K562 (cell line): ENCODE data around the gene ANKS3. TPM values are rescaled to one million over a fixed set of nuclear protein-coding genes. Genes with fewer than 3 reads are reported as not detected.

ENCODE experiments used
- ATAC-seq: fragments of 200-7000 bp; cut with Tn5 transposase; 3 replicates; pipeline ENCODE4 v1.9.1; 2020; ENCODE audit warnings: moderate library complexity
- BruUV-seq: library from RNA; stranded (reverse); fragments of 400-500 nt; replicated peaks from 2 replicates; lab custom pipeline; 2021; lab: Mats Ljungman, UMichigan
- CTCF ChIA-PET: fragments of 300-600 bp; formaldehyde crosslinking; extraction: SDS; loops from one replicate; lab custom pipeline; 2021; ENCODE audit warnings: low intra/inter-chr PET ratio; lab: Yijun Ruan, JAX
- POLR2A ChIA-PET: fragments of 300-600, 350-650 bp; sonication (Branson Sonifier 250); formaldehyde crosslinking; extraction: SDS; loops from one replicate; lab custom pipeline; 2021; ENCODE audit warnings: antibody characterized with exemption, inconsistent platforms; lab: Yijun Ruan, JAX
- DNase-seq, 4 experiments: peaks; one replicate each; pipeline versions ENCODE4 v3.0.0 to v3.0.0-alpha.2; 2011 to 2018; ENCODE audit warnings: low spot score in 3 of 4, mixed read lengths in 3 of 4; ENCODE audit errors: extremely low read depth in 1 of 4
- FAIRE-seq: peaks from 2 replicates; lab custom pipeline; 2011; peaks lifted over from hg19 to GRCh38; lab: Jason Lieb, UNC
- H2AFZ ChIP-seq: 2 replicates; pipeline ENCODE4 v1.6.0; 2011; ENCODE audit warnings: low read depth, low read length, control low read depth, inconsistent platforms
- H3K27ac ChIP-seq: fragments of 200-600 bp; 3 replicates; pipeline ENCODE4 v1.8.0; 2011; ENCODE audit warnings: low read depth, mild to moderate bottlenecking, control low read depth, inconsistent platforms, low read length, moderate library complexity, mixed read lengths; ENCODE audit errors: extremely low read depth
- H3K27me3 ChIP-seq, 2 experiments: fragments of 300-600 bp in 1 of 2; 2 replicates in 1 of 2; 3 replicates in 1 of 2; pipeline versions ENCODE4 v1.6.0 to v1.8.0; 2011; ENCODE audit warnings: inconsistent platforms in 2 of 2, low read length in 2 of 2, mild to moderate bottlenecking in 1 of 2, mixed read lengths in 1 of 2, moderate library complexity in 1 of 2; ENCODE audit not compliant: control insufficient read depth in 2 of 2, insufficient read depth in 2 of 2
- H3K36me3 ChIP-seq: fragments of 300-600 bp; 3 replicates; pipeline ENCODE4 v1.8.0; 2011; ENCODE audit warnings: mild to moderate bottlenecking, low read length, inconsistent platforms; ENCODE audit not compliant: control insufficient read depth, insufficient read depth
- H3K4me1 ChIP-seq, 2 experiments: fragments of 200-600 bp in 1 of 2; replicated peaks in 1 of 2; 2 replicates in 1 of 2; 3 replicates in 1 of 2; pipeline versions ENCODE4 v1.5.1 to v1.8.0; 2011; ENCODE audit warnings: inconsistent platforms in 2 of 2, low read length in 2 of 2, mild to moderate bottlenecking in 1 of 2, mixed read lengths in 1 of 2, moderate library complexity in 1 of 2; ENCODE audit not compliant: control insufficient read depth in 2 of 2, insufficient read depth in 2 of 2
- H3K4me2 ChIP-seq: 2 replicates; pipeline ENCODE4 v1.6.1; 2011; ENCODE audit warnings: low read length, control low read depth, inconsistent platforms, mixed read lengths; ENCODE audit not compliant: insufficient read depth
- H3K4me3 ChIP-seq: fragments of 200-600 bp; sonication (generic), shearing (Covaris generic); 2 replicates; pipeline ENCODE4 v1.5.1; 2016; ENCODE audit warnings: control low read depth, inconsistent platforms
- H3K79me2 ChIP-seq: fragments of 200-600 bp; 3 replicates; pipeline ENCODE4 v1.8.0; 2011; ENCODE audit warnings: low read length, inconsistent platforms; ENCODE audit not compliant: control insufficient read depth, insufficient read depth
- H3K9ac ChIP-seq, 2 experiments: 2 replicates each; pipeline versions ENCODE4 v1.6.0 to v1.6.1; 2011; ENCODE audit warnings: low read depth in 2 of 2, low read length in 2 of 2, control low read depth in 1 of 2, inconsistent platforms in 1 of 2, mild to moderate bottlenecking in 1 of 2, mixed read lengths in 1 of 2; ENCODE audit not compliant: insufficient read depth in 1 of 2
- H3K9me1 ChIP-seq: one replicate; pipeline ENCODE4 v1.6.0; 2011; ENCODE audit warnings: inconsistent platforms, mild to moderate bottlenecking, low read length, moderate library complexity; ENCODE audit not compliant: control insufficient read depth, insufficient read depth
- H3K9me3 ChIP-seq: replicated peaks from 2 replicates; pipeline ENCODE4 v1.5.1; 2011; ENCODE audit warnings: low read depth, low read length, inconsistent platforms; ENCODE audit not compliant: control insufficient read depth, insufficient read depth
- H4K20me1 ChIP-seq: replicated peaks from 2 replicates; pipeline ENCODE4 v1.6.1; 2011; ENCODE audit warnings: low read length, inconsistent platforms, mixed read lengths; ENCODE audit not compliant: control insufficient read depth, insufficient read depth
- ARNT ChIP-seq, 2 experiments: fragments of 450-650 bp; IDR thresholded peaks; 2 replicates each; pipeline ENCODE4 v1.6.1; 2016; ENCODE audit warnings: mild to moderate bottlenecking in 1 of 2
- CHCHD3 ChIP-seq: fragments of 250-450 bp; sonication (Bioruptor Pico); IDR thresholded peaks from 2 replicates; pipeline ENCODE4 v2.1.2; 2022; ENCODE audit warnings: mild to moderate bottlenecking
- CHD1 ChIP-seq: fragments of 200-600 bp; sonication (generic); IDR thresholded peaks from one replicate; pipeline ENCODE4 v1.6.1; 2012; ENCODE audit warnings: mild to moderate bottlenecking, moderate library complexity, low read length, inconsistent platforms
- E2F3 ChIP-seq: fragments of 250-450 bp; sonication (Bioruptor Pico); IDR thresholded peaks from 2 replicates; pipeline ENCODE4 v1.4.0; 2020; ENCODE audit warnings: mild to moderate bottlenecking
- ERF ChIP-seq: fragments of 450-650 bp; formaldehyde crosslinking; IDR thresholded peaks from 2 replicates; pipeline ENCODE4 v1.4.0; 2020; ENCODE audit warnings: mild to moderate bottlenecking, mixed read lengths
- GABPB1 ChIP-seq: sonication (generic); formaldehyde crosslinking; IDR thresholded peaks from 2 replicates; pipeline ENCODE4 v1.8.0; 2022; ENCODE audit warnings: mild to moderate bottlenecking, missing genetic modification reagents
- KLF1 ChIP-seq: fragments of 450-650 bp; IDR thresholded peaks from 2 replicates; pipeline ENCODE4 v1.6.1; 2016; ENCODE audit warnings: missing genetic modification characterization, missing compliant biosample characterization
- MECOM ChIP-seq: fragments of 250-450 bp; sonication (Bioruptor Pico); IDR thresholded peaks from 2 replicates; pipeline ENCODE4 v1.8.0; 2022; ENCODE audit warnings: inconsistent platforms
- NFIX ChIP-seq: fragments of 250-450 bp; sonication (Bioruptor Pico); IDR thresholded peaks from 2 replicates; pipeline ENCODE4 v1.4.0; 2020; ENCODE audit warnings: low read depth, mild to moderate bottlenecking, moderate library complexity
- NRF1 ChIP-seq, 2 experiments: fragments of 450-650 bp; IDR thresholded peaks in 1 of 2; conservative IDR thresholded peaks in 1 of 2; 2 replicates each; pipeline ENCODE4 v1.6.1; 2014; ENCODE audit warnings: mild to moderate bottlenecking in 2 of 2
- PKNOX1 ChIP-seq: fragments of 450-650 bp; IDR thresholded peaks from 2 replicates; pipeline ENCODE4 v1.6.1; 2016
- SNAPC5 ChIP-seq: fragments of 250-450 bp; sonication (Bioruptor Pico); IDR thresholded peaks from 2 replicates; pipeline ENCODE4 v1.8.0; 2021; ENCODE audit warnings: moderate library complexity, mild to moderate bottlenecking, inconsistent platforms
- TCF15 ChIP-seq: fragments of 250-450 bp; sonication (Bioruptor Pico); IDR thresholded peaks from 2 replicates; pipeline ENCODE4 v1.8.0; 2022; ENCODE audit warnings: moderate library complexity, mild to moderate bottlenecking, inconsistent platforms
- U2AF2 ChIP-seq: fragments of 200-400 bp; formaldehyde crosslinking; optimal IDR thresholded peaks from 2 replicates; pipeline ENCODE3; 2017; ENCODE audit warnings: low read depth, mild to moderate bottlenecking, low read length
- ZNF124 ChIP-seq: sonication (generic); formaldehyde crosslinking; IDR thresholded peaks from 2 replicates; pipeline ENCODE4 v1.8.1; 2022; ENCODE audit warnings: missing genetic modification reagents
- ZNF23 ChIP-seq: fragments of 250-450 bp; sonication (Bioruptor Pico); IDR thresholded peaks from 2 replicates; pipeline ENCODE4 v1.4.0; 2020; ENCODE audit warnings: mild to moderate bottlenecking
- ZNF707 ChIP-seq: fragments of 250-450 bp; sonication (Bioruptor Pico); conservative IDR thresholded peaks from 2 replicates; pipeline ENCODE4 v1.8.0; 2022; ENCODE audit warnings: inconsistent platforms, mild to moderate bottlenecking, moderate library complexity
- ZNF740 ChIP-seq, 3 experiments: fragments of 200-800 bp in 1 of 3; sonication (Bioruptor generic) in 1 of 3; sonication (generic) in 1 of 3; formaldehyde crosslinking in 1 of 3; IDR thresholded peaks; 2 replicates each; pipeline versions ENCODE4 v1.6.1 to v1.8.0; 2016 to 2022; ENCODE audit warnings: mild to moderate bottlenecking in 2 of 3, missing compliant biosample characterization in 2 of 3, missing genetic modification characterization in 2 of 3, missing genetic modification reagents in 1 of 3
- ZSCAN32 ChIP-seq: fragments of 450-650 bp; formaldehyde crosslinking; IDR thresholded peaks from 2 replicates; pipeline ENCODE4 v1.4.0; 2020; ENCODE audit warnings: mild to moderate bottlenecking, moderate library complexity
- WGBS: fragments of 100-300 bp; shearing (Covaris generic); methylation state at CpG from one replicate; pipeline ENCODE4 v1.1.6; 2016; ENCODE audit warnings: low coverage, mixed read lengths; ENCODE audit not compliant: insufficient coverage; ENCODE audit errors: missing lambda C conversion rate; 5-methylcytosine and 5-hydroxymethylcytosine counted together
- in situ Hi-C: fragments of 300-500 bp; cut with MboI; formaldehyde crosslinking; loops from 4 replicates; pipeline ENCODE4 v1.15.0; 2018; ENCODE audit warnings: inconsistent platforms, mixed read lengths
- intact Hi-C: fragments of 100-400 bp; cut with micrococcal nuclease; formaldehyde crosslinking; loops from 2 replicates; pipeline ENCODE4 v1.14.2; 2022
- polyA plus RNA-seq, 8 experiments: library from polyadenylated mRNA; depleted of rRNA in 4 of 8; stranded (reverse) in 5 of 8; unstranded in 3 of 8; fragments of >200 nt; fragmentation: Nextera tagmentation in 2 of 8; fragmentation: Illumina TruSeq in 1 of 8; extraction: Ambion mirVana in 2 of 8; extraction: Trizol in 1 of 8; gene quantifications; 2 replicates each; pipeline versions ENCODE4 v1.2.1 to v1.2.3, GENCODE V29; 2011 to 2014; ENCODE audit warnings: inconsistent platforms in 1 of 8, missing spikeins in 1 of 8
- total RNA-seq, 7 experiments: library from RNA; depleted of rRNA in 6 of 7; stranded (reverse); fragments of >200 nt in 6 of 7; fragmentation: Illumina TruSeq in 2 of 7; extraction: Trizol in 2 of 7; gene quantifications; 2 replicates each; pipeline versions ENCODE4 v1.2.1 to v1.2.3, GENCODE V29; 2011 to 2021; ENCODE audit warnings: low replicate concordance in 1 of 7

ANKS3 gene
- total and polyA plus RNA-seq, 9 of the 15 experiments (the other 6 are each of a cell fraction or from before 2014, with no cell fraction given), result 0.43 to 25.7 (median 14.8) TPM

- FAIRE-seq, result no peak
- POLR2A ChIA-PET, result interaction anchor here (1.0 to 2.4 kb wide), 2 partner anchors 9 kb away, joined by 3 to 11 read pairs; no protein-coding TSS in a partner anchor
Observed at GRCh38 chr16:4703906-4704305, 30.2 kb downstream of the ANKS3 start.

More at GRCh38 chr16:4703906-4704305, 30.2 kb downstream of the ANKS3 start:
- ATAC-seq, result no peak
- Histone ChIP-seq H3K27ac (no peak overlapping the region), H3K36me3 (peaks cover 77% of the 10 kb centered on the region; the same call in 2 of the 3 replicates), H3K9me3 (no peaks in the 10 kb centered on the region), H2AFZ (no peak overlapping the region), H3K4me1 (peaks cover 3 to 6% of the 10 kb centered on the region in 2 experiments; a peak in 2 of 5 replicates), H3K27me3 (no peaks in the 10 kb centered on the region), H3K4me2 (no peak overlapping the region), H3K9me1 (peaks cover 3% of the 10 kb centered on the region), H3K9ac (no peak overlapping the region; a peak in 1 of 4 replicates), H3K79me2 (no peaks in the 10 kb centered on the region), H4K20me1 (no peaks in the 10 kb centered on the region), H3K4me3 (no peak overlapping the region)
- BruUV-seq, result no TSS peak
- 95% methylated on average over 6 of the region's 7 CpGs for WGBS
- CTCF ChIA-PET, result no interaction called here
- intact Hi-C loops, result no loop called here
- TF ChIP-seq ARNT (IDR thresholded peaks at IDR 0.05) (no peak), CHCHD3 (CRISPR knock-in tag) (no peak), ERF (no peak), SNAPC5 (CRISPR knock-in tag) (no peak), ZNF740 (CRISPR knock-in tag; IDR thresholded peaks at IDR 0.05) (no peak), ZNF740 (tag; IDR thresholded peaks at IDR 0.05) (no peak), ZNF124 (CRISPR knock-in tag) (no peak), TCF15 (CRISPR knock-in tag) (no peak), KLF1 (tag) (no peak), PKNOX1 (no peak), U2AF2 (no peak), E2F3 (no peak), ZSCAN32 (CRISPR knock-in tag) (no peak), ZNF707 (CRISPR knock-in tag) (no peak), GABPB1 (CRISPR knock-in tag) (no peak), ZNF23 (CRISPR knock-in tag) (no peak), CHD1 (no peak), NRF1 (conservative IDR thresholded peaks at IDR 0.05 in 1 of 2, IDR thresholded peaks at IDR 0.05 in 1 of 2) (no peak), NFIX (CRISPR knock-in tag) (no peak), MECOM (no peak)
- in situ Hi-C loops, result no loop called here
- no peak for DNase-seq
